Posterior vena cava (tissue), 2 donors: ENCODE results near the gene SORL1. TPM values are rescaled to one million over a fixed set of nuclear protein-coding genes. Genes with fewer than 3 reads are reported as not detected.
"Not testable (repeated sequence)": the region's sequence is repeated elsewhere in the genome, so short reads cannot be mapped to it uniquely, and the experiment has no call there.

ENCODE experiments used
- DNase-seq: peaks from one replicate; pipeline ENCODE4 v3.0.0-alpha.2; 2020; ENCODE audit warnings: low spot score
- intact Hi-C, 2 donors: fragments of 100-400 bp; cut with DNase I; formaldehyde crosslinking; loops; one replicate each; pipeline versions ENCODE4 v1.14.1 to v1.14.2; 2022 to 2023
- total RNA-seq, 2 donors: library from RNA; stranded (reverse); fragmentation: NEBNext Ultra II Directional; extraction: Animal tissue kit (Norgen Biotek cat#: 25700); gene quantifications; one replicate each; pipeline ENCODE4 v1.2.1, GENCODE V29; 2021
- donor health status: DM: yes; HTN: yes; CAD: no.
- donor health status: DM: yes; HTN: yes; CAD: no.

SORL1 gene
- total RNA-seq, 2 donors from 2014 or later, result 9.4 to 15.7 TPM

GRCh38 chr11:121625777-121626506 lies 173.8 kb downstream of the SORL1 start:
- intact Hi-C loops, result no loop called here
- no peak for DNase-seq

GRCh38 chr11:121626507-121626875 lies 174.4 kb downstream of the SORL1 start:
- no peak for DNase-seq
- intact Hi-C loops, result no loop called here

- no peak for DNase-seq
- intact Hi-C loops, result no loop called here
Measured at GRCh38 chr11:121626980-121627379, 174.9 kb downstream of the SORL1 start.

GRCh38 chr11:121630041-121630440 lies 177.9 kb downstream of the SORL1 start:
- intact Hi-C loops, result loop anchor here in 1 of 2 donors (2.0 kb wide), 1 partner anchor 73 kb away; no protein-coding TSS in a partner anchor
- no peak for DNase-seq

- intact Hi-C loops, result loop anchor here in 1 of 2 donors (2.0 kb wide), 1 partner anchor 71 kb away; no protein-coding TSS in a partner anchor
- no peak for DNase-seq
Measured at GRCh38 chr11:121631456-121631855, 179.3 kb downstream of the SORL1 start.

- DNase-seq, result no peak
- intact Hi-C loops, result no loop called here
Measured at GRCh38 chr11:121634273-121634672, 182.2 kb downstream of the SORL1 start.

GRCh38 chr11:121634889-121635288 lies 182.8 kb downstream of the SORL1 start:
- DNase-seq, result no peak
- intact Hi-C loops, result no loop called here

GRCh38 chr11:121636081-121636799 lies 184.1 kb downstream of the SORL1 start:
- intact Hi-C loops, result no loop called here
- DNase-seq, result no peak

- no peak for DNase-seq
- intact Hi-C loops, result no loop called here
Measured at GRCh38 chr11:121636800-121637176, 184.7 kb downstream of the SORL1 start.

GRCh38 chr11:121637587-121637986 lies 185.5 kb downstream of the SORL1 start:
- DNase-seq, intact Hi-C loops: not testable (repeated sequence)

- intact Hi-C loops, result no loop called here
- DNase-seq, result no peak
Measured at GRCh38 chr11:121643479-121644186, 191.5 kb downstream of the SORL1 start.

GRCh38 chr11:121644187-121644512 lies 192.0 kb downstream of the SORL1 start:
- DNase-seq, result no peak
- intact Hi-C loops, result no loop called here

GRCh38 chr11:121645001-121645400 lies 192.9 kb downstream of the SORL1 start:
- intact Hi-C loops, result loop anchor here in 1 of 2 donors (5.0 kb wide), 1 partner anchor 862 kb away; no protein-coding TSS in a partner anchor
- no peak for DNase-seq

GRCh38 chr11:121645596-121645995 lies 193.5 kb downstream of the SORL1 start:
- intact Hi-C loops, result loop anchor here in 1 of 2 donors (5.0 kb wide), 1 partner anchor 862 kb away; no protein-coding TSS in a partner anchor
- DNase-seq, result no peak

- intact Hi-C loops, result loop anchor here in 1 of 2 donors (5.0 kb wide), 1 partner anchor 859 kb away; no protein-coding TSS in a partner anchor
- DNase-seq, result no peak
Measured at GRCh38 chr11:121648306-121648705, 196.2 kb downstream of the SORL1 start.

GRCh38 chr11:121649798-121650197 lies 197.7 kb downstream of the SORL1 start:
- DNase-seq, result no peak
- intact Hi-C loops, result loop anchor here (5.0 to 10.0 kb wide), 3 partner anchors 455 to 858 kb away; no protein-coding TSS in a partner anchor

GRCh38 chr11:121650351-121651256 lies 198.5 kb downstream of the SORL1 start:
- intact Hi-C loops, result loop anchor here in 1 of 2 donors (5.0 to 10.0 kb wide), 2 partner anchors 454 to 852 kb away; no protein-coding TSS in a partner anchor
- DNase-seq, result no peak

GRCh38 chr11:121651257-121651605 lies 199.1 kb downstream of the SORL1 start:
- intact Hi-C loops, result loop anchor here in 1 of 2 donors (5.0 to 10.0 kb wide), 2 partner anchors 454 to 851 kb away; no protein-coding TSS in a partner anchor
- no peak for DNase-seq

- intact Hi-C loops, result loop anchor here in 1 of 2 donors (5.0 to 10.0 kb wide), 2 partner anchors 452 to 849 kb away; no protein-coding TSS in a partner anchor
- DNase-seq, result no peak
Measured at GRCh38 chr11:121652971-121653370, 200.9 kb downstream of the SORL1 start.
